ENCODE data around the gene SPATA31E1.
"Not testable (repeated sequence)": the region's sequence is repeated elsewhere in the genome, so short reads cannot be mapped to it uniquely, and the experiment has no call there.

SPATA31E1 gene

GRCh38 chr9:87885484-87886189 is 3.0 kb downstream of the SPATA31E1 start:
- no peak for DNase-seq (ENCODE audit: low spot score)

- no peak for DNase-seq (ENCODE audit: low spot score)
These were observed 3.7 kb downstream of the SPATA31E1 start for GRCh38 chr9:87886210-87886932.

GRCh38 chr9:87886933-87887505 is 4.3 kb downstream of the SPATA31E1 start:
- no peak for DNase-seq (ENCODE audit: low spot score)

GRCh38 chr9:87887661-87888480 is 5.2 kb downstream of the SPATA31E1 start:
- DNase-seq (ENCODE audit: low spot score) = no peak

- DNase-seq (ENCODE audit: low spot score) = no peak
These were observed 5.8 kb downstream of the SPATA31E1 start for GRCh38 chr9:87888501-87888900.

- DNase-seq (ENCODE audit: low spot score) = no peak
These were observed 6.6 kb downstream of the SPATA31E1 start for GRCh38 chr9:87889065-87889881.

- DNase-seq (ENCODE audit: low spot score) = no peak
These were observed 7.2 kb downstream of the SPATA31E1 start for GRCh38 chr9:87889882-87890252.

GRCh38 chr9:87890837-87891236 is 8.2 kb downstream of the SPATA31E1 start:
- DNase-seq (ENCODE audit: low spot score) = no peak

- DNase-seq (ENCODE audit: low spot score) = no peak
These were observed 9.1 kb downstream of the SPATA31E1 start for GRCh38 chr9:87891754-87892153.

- DNase-seq (ENCODE audit: low spot score) = no peak
These were observed 10.3 kb downstream of the SPATA31E1 start for GRCh38 chr9:87892956-87893355.

GRCh38 chr9:87894998-87895625 is 12.4 kb downstream of the SPATA31E1 start:
- no peak for DNase-seq (ENCODE audit: low spot score)

- DNase-seq (ENCODE audit: low spot score) = no peak
These were observed 14.2 kb downstream of the SPATA31E1 start for GRCh38 chr9:87896891-87897290.

- DNase-seq (ENCODE audit: low spot score) = no peak
These were observed 15.5 kb downstream of the SPATA31E1 start for GRCh38 chr9:87898151-87898550.

GRCh38 chr9:87902371-87902770 is 19.7 kb downstream of the SPATA31E1 start:
- not testable (repeated sequence) for DNase-seq (ENCODE audit: low spot score)

GRCh38 chr9:87909310-87910041 is 26.8 kb downstream of the SPATA31E1 start:
- no peak for DNase-seq (ENCODE audit: low spot score)

GRCh38 chr9:87910821-87911220 is 28.1 kb downstream of the SPATA31E1 start:
- no peak for DNase-seq (ENCODE audit: low spot score)

- DNase-seq (ENCODE audit: low spot score) = not testable (repeated sequence)
These were observed 35.0 kb downstream of the SPATA31E1 start, which contains the start of gene SPATA31C1 for GRCh38 chr9:87917662-87918061. Gene SPATA31C1 (plus strand): TSS chr9:87917962.

GRCh38 chr9:87919013-87919412 is 36.3 kb downstream of the SPATA31E1 start:
- DNase-seq (ENCODE audit: low spot score) = peak; percentile 4

- DNase-seq (ENCODE audit: low spot score) = not testable (repeated sequence)
These were observed 38.9 kb downstream of the SPATA31E1 start for GRCh38 chr9:87921561-87921960.

GRCh38 chr9:87923012-87923411 is 40.3 kb downstream of the SPATA31E1 start:
- DNase-seq (ENCODE audit: low spot score) = not testable (repeated sequence)

Data from SK-N-DZ (cell line).